ENCODE results near the gene PHF14. TPM values are rescaled to one million over a fixed set of nuclear protein-coding genes. Genes with fewer than 3 reads are reported as not detected.

The PHF14 gene
- total RNA-seq, 4 donors from 2014 or later, result 23.9 to 72.7 (median 27.5) TPM

DNA sequence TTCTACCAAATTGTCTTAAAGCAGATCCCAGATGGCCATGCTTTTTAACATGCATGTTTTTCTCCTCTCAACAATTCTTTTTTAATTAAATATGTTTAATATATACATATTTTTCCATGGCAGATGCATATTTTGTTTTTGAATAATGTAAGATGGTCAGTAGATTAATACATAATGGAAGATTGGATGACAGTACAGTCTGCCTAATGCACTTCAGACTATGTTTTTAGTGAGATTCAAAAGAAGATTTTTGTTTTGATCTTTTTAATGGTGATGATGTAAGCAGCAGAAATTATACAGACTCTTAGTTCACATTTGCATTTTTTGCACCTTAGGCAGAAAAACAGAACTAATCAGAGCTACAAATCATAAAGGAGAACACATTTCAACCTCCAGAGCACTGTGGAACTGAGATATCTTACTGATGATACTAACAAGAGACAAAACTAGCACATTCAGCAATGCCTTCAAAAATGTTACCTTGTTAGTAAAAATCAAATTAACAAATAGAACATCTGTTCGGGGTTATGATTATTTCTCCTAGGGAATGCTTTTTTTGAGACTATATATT lies 203.4 kb downstream of the PHF14 start:
- H3K27ac ChIP-seq, result no peak overlapping the region
- H3K4me1 ChIP-seq, result no peaks in the 10 kb centered on the region
- H3K4me3 ChIP-seq, result no peak overlapping the region
- TF ChIP-seq, protein P1, sequence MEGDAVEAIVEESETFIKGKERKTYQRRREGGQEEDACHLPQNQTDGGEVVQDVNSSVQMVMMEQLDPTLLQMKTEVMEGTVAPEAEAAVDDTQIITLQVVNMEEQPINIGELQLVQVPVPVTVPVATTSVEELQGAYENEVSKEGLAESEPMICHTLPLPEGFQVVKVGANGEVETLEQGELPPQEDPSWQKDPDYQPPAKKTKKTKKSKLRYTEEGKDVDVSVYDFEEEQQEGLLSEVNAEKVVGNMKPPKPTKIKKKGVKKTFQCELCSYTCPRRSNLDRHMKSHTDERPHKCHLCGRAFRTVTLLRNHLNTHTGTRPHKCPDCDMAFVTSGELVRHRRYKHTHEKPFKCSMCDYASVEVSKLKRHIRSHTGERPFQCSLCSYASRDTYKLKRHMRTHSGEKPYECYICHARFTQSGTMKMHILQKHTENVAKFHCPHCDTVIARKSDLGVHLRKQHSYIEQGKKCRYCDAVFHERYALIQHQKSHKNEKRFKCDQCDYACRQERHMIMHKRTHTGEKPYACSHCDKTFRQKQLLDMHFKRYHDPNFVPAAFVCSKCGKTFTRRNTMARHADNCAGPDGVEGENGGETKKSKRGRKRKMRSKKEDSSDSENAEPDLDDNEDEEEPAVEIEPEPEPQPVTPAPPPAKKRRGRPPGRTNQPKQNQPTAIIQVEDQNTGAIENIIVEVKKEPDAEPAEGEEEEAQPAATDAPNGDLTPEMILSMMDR (IDR thresholded peaks at IDR 0.05), result no peak
- no peak for TF ChIP-seq EP300 (IDR thresholded peaks at IDR 0.05)
- no peak for TF ChIP-seq POLR2AphosphoS5 (IDR thresholded peaks at IDR 0.05)
- TF ChIP-seq POLR2A (IDR thresholded peaks at IDR 0.05), result no peak
- no peak for DNase-seq (ENCODE audit: low spot score in 2 of 2)
- H3K9me3 ChIP-seq, result no peaks in the 10 kb centered on the region
- no peaks in the 10 kb centered on the region for H3K36me3 ChIP-seq
- H3K27me3 ChIP-seq, result no peaks in the 10 kb centered on the region
- WGBS, result 63% methylated on average over 1 of the region's 1 CpG

DNA sequence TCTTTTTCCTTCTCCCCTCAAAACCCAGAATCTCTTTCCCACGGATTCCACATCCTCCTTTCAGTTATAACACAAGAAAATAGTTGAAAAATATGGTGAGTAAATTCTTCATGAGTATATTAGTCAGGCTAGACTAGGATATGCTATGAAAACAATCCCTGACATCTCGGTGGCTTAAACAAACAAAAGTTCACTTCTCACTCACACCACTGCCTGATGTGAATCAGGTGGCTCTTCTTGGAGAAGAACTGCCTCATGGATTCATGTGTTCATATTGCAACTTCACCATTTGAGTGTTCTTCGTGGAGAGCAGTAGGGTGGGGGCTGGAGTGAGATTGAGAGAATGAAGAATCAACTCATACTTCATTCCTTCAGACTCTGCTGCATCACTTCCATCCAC lies 204.1 kb downstream of the PHF14 start:
- no peaks in the 10 kb centered on the region for H3K36me3 ChIP-seq
- H3K27me3 ChIP-seq, result no peaks in the 10 kb centered on the region
- DNase-seq (ENCODE audit: low spot score in 2 of 2), result no peak
- H3K9me3 ChIP-seq, result no peaks in the 10 kb centered on the region
- H3K27ac ChIP-seq, result no peak overlapping the region
- H3K4me3 ChIP-seq, result no peak overlapping the region
- no peaks in the 10 kb centered on the region for H3K4me1 ChIP-seq
- TF ChIP-seq EP300 (IDR thresholded peaks at IDR 0.05), result no peak
- TF ChIP-seq, protein P1 (IDR thresholded peaks at IDR 0.05), result no peak
- no peak for TF ChIP-seq POLR2A (IDR thresholded peaks at IDR 0.05)
- TF ChIP-seq POLR2AphosphoS5 (IDR thresholded peaks at IDR 0.05), result no peak
- 64% methylated on average over 3 of the region's 3 CpGs for WGBS

DNA sequence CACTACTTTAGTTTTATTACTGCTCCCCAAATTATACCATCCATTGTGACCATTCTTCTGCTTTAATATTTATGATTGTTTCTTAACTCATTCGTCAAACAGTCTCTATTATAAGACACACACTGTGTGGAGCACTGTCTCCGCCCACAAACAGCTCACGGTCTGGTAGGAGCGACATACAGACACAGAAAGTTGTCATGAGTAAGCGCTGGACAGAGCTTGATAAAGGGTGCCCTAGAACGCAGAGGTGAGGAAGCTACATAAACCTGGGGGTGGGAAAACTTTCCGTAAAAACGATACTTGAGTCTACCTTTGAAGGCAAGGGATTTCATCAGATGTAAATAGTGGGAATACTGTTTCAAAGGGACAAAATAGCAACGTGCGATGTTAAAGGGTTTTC lies 207.9 kb downstream of the PHF14 start:
- H3K4me3 ChIP-seq, result no peak overlapping the region
- WGBS, result 64% methylated on average over 10 of the region's 10 CpGs

DNA sequence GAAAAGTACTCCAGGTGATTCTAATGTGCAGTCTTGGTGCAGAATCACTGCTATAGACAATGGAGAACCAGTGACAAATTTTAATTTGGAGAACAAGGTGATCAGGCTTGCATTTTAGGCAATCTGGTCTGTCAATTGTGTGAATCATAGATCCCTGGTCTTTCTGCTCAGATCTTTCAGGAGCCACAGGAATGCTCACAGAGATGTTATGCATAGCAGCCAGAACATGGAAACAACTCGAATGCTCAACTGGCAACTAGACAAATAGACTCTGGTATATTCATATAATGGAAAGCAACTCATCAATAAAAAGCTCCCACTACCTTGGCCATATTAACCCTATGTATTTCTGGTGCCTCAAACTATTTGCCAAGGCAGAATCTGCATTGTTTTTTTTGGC lies 209.1 kb downstream of the PHF14 start:
- H3K27me3 ChIP-seq, result no peaks in the 10 kb centered on the region
- H3K4me1 ChIP-seq, result no peaks in the 10 kb centered on the region
- H3K36me3 ChIP-seq, result no peaks in the 10 kb centered on the region
- peaks cover 5% of the 10 kb centered on the region for H3K9me3 ChIP-seq
- H3K4me3 ChIP-seq, result no peak overlapping the region
- DNase-seq (ENCODE audit: low spot score in 2 of 2), result no peak
- TF ChIP-seq EP300 (IDR thresholded peaks at IDR 0.05) (no peak), POLR2A (IDR thresholded peaks at IDR 0.05) (no peak), POLR2AphosphoS5 (IDR thresholded peaks at IDR 0.05) (no peak)
- TF ChIP-seq, protein P1 (IDR thresholded peaks at IDR 0.05), result no peak
- WGBS, result 64% methylated on average over 1 of the region's 1 CpG
- H3K27ac ChIP-seq, result no peak overlapping the region

More for the DNA sequence above, 207.9 kb downstream of the PHF14 start:
- H3K27me3 ChIP-seq, result no peaks in the 10 kb centered on the region
- no peaks in the 10 kb centered on the region for H3K36me3 ChIP-seq
- DNase-seq (ENCODE audit: low spot score in 2 of 2), result no peak
- H3K4me1 ChIP-seq, result no peaks in the 10 kb centered on the region
- TF ChIP-seq POLR2A (IDR thresholded peaks at IDR 0.05) (no peak), EP300 (IDR thresholded peaks at IDR 0.05) (no peak), POLR2AphosphoS5 (IDR thresholded peaks at IDR 0.05) (no peak)
- TF ChIP-seq, protein P1 (IDR thresholded peaks at IDR 0.05), result no peak
- H3K27ac ChIP-seq, result no peak overlapping the region
- peaks cover 5% of the 10 kb centered on the region for H3K9me3 ChIP-seq

DNA sequence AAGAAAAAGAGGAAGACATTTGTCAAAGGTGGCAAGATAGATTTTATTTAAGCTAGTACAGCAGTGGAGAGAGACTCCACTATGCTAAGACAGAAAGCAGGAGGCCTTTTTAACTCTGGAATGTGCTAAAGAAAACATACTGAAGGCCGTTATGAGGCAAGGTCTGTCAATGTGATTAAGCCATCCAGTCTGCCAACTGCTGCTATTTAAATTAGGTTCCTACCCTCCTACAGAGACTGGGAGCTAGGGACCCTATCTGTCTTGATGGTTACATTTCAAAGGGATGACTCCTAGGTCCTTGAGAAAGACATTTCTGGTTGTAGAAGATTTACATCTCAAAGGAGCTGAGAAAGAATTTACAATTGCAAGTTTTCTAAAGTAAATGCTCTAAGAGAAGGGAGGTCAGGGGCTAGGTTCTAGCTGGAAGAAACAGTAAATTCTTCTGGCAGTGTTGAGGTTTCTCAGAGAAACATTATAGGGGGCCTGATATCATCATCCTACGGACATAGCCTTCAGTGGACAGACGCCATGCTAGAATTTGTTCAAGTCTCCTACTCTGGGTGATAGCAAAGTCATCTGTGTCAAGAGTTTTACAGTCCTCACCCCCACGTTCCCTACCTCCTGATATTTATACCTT lies 211.6 kb downstream of the PHF14 start:
- Histone ChIP-seq H3K4me3 (no peak overlapping the region), H3K27me3 (no peaks in the 10 kb centered on the region), H3K4me1 (no peaks in the 10 kb centered on the region), H3K9me3 (peaks cover 5% of the 10 kb centered on the region), H3K27ac (no peak overlapping the region), H3K36me3 (no peaks in the 10 kb centered on the region)
- no peak for TF ChIP-seq POLR2AphosphoS5 (IDR thresholded peaks at IDR 0.05)
- no peak for TF ChIP-seq EP300 (IDR thresholded peaks at IDR 0.05)
- TF ChIP-seq, protein P1 (IDR thresholded peaks at IDR 0.05), result no peak
- no peak for TF ChIP-seq POLR2A (IDR thresholded peaks at IDR 0.05)
- 72% methylated on average over 4 of the region's 4 CpGs for WGBS
- no peak for DNase-seq (ENCODE audit: low spot score in 2 of 2)
